SKM-1 treated with dmso at 0.1 percent for 144 hours (cell line): ENCODE results near the gene FZD1.

Experiments
- DNase-seq: peaks from one replicate; lab custom pipeline; 2025; ENCODE audit not compliant: unreplicated experiment; lab: John Stamatoyannopoulos, UW

Gene FZD1

DNA sequence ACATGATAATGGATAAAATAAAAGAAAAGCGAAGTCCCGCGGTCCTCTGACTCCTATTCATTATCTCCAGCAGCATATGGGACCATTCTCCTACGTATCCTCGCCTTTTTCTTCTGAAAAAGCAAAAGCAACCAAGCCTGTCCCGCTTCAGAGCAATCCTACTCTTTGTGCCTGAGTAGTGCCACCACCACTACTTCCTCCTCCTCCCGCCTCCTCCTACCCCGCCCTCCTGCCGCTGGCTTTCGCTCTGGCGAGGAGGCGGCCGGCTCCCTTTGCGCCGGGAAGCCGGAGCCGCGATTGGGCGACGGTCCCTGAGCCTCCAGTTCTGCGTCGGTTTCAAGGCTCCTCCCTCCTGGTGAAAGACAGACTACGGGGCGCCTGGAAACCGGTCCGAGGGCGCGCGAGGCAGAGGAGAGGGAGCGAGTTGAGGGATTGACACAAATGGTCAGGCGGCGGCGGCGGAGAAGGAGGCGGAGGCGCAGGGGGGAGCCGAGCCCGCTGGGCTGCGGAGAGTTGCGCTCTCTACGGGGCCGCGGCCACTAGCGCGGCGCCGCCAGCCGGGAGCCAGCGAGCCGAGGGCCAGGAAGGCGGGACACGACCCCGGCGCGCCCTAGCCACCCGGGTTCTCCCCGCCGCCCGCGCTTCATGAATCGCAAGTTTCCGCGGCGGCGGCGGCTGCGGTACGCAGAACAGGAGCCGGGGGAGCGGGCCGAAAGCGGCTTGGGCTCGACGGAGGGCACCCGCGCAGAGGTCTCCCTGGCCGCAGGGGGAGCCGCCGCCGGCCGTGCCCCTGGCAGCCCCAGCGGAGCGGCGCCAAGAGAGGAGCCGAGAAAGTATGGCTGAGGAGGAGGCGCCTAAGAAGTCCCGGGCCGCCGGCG is at the start of gene FZD1:
Gene FZD1 (plus strand): TSS at position 388 of the 878 bp plus-strand sequence. CDS start 448 bp downstream, at position 836.
- DNase-seq: peak; percentile 94

- DNase-seq: no peak
These were observed 37.8 kb upstream of the FZD1 start for GRCh38 chr7:91226411-91226810.

DNA sequence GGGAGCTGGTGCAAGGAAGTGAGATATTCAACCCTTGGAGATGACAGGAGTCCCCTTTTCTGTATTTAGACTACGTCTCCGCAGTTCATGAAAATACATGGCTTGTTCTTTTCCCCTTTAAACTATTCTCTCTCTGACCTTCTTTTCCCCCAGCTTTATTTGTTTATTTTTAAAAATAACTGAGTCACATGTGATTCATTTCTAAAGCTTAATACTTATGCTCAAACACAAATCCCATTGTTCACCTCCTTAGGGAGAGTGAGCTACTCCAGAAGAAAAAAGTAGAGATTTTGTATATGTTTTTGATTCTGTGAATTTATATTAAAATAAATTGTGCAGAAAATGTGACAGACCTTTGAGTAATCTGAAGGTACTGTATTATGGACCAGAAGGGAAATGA is 35.9 kb upstream of the FZD1 start:
- no peak for DNase-seq

DNA sequence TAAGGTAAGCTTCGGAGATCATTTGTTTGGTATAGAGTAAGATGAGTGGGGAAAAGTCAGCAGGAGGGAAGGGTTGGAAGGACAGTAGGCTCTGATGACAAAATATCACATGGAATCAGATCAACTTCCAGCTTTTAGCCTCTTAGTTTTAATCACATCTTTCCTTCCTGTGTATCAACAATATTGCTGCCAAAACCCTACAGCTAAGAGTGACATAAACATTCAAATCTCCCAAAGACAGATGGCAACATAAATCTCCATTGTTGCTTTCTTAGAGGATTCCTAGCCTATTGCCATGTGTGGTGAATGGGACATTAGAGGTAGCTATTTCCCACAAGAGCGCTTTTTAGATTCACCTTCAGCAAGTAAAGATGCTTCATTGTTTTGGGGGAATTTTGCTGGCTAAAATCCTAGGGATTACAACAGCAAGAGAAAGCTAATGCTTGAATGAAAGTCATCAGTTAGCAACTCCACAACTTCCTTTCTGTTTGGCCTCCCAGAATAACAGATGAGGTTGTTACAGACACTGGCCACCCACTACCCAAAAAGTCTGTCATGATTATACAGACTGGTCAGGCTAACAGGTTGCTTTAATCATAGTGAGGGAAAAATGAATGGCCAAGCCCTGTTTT is 35.2 kb upstream of the FZD1 start:
- no peak for DNase-seq

GRCh38 chr7:91230100-91230499 is 34.1 kb upstream of the FZD1 start:
- no peak for DNase-seq

GRCh38 chr7:91230503-91230902 is 33.7 kb upstream of the FZD1 start:
- no peak for DNase-seq

DNA sequence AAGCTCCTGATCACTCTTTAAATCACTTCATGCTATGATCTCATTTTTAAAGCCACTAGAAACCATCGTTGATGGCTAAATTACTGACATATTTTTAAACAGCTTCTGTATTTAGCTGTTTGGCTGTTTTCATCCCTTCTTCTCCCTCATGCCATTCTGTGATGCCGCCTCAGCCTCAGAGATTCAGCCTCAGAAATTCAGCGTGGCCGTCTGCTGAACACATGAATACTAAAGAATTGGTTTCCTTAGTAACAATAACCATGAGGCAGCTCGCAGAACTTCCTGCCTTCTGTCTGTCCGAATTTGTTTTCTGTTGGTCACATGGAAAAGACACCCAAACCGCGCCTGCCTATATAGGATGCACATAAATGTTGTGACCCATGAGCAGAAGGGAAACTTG is 31.0 kb upstream of the FZD1 start:
- no peak for DNase-seq

- DNase-seq: no peak
These were observed 28.9 kb upstream of the FZD1 start for GRCh38 chr7:91235211-91235832.

DNA sequence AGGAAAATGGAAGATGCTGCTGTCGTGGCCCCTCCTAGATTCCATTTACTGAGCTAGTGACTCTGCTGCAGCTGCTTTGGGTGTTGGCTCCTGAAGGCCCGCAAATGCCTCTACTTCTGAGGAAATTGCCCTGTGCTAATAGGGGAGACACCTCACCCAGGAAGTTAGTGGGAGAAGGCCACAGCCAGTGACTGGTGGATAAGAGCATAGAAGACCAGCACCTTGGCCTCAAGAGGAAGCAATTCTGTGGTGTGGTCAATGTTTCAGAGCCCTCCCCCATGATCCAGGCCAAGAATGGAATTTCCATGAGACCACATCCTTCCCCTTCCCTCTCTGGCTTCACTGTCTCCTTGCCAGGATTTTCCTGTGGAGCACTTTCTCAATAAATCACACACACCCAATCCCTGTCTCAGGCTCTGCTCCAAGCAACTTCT is 25.0 kb upstream of the FZD1 start:
- no peak for DNase-seq

DNA sequence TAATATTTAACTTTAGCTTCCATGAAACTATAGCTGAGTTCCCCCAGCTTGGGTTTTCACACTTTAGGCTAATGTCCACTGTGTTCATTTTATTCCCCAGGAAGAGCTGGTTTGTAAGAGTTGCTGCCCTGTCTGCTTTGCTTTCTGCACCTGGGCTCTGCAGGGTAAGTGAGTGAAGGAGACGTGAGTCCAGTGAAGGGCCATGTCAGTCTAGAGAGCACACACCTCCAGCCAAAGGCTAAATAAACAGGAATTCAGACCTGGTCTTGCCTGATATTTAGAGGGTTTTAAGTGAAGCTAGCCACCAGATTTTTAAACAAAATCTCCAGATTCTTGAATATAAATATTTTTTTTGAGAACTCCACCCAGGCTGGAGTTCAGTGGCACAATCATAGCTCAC is 24.5 kb upstream of the FZD1 start:
- no peak for DNase-seq

- no peak for DNase-seq
These were observed 23.8 kb upstream of the FZD1 start for GRCh38 chr7:91240376-91240941.

DNA sequence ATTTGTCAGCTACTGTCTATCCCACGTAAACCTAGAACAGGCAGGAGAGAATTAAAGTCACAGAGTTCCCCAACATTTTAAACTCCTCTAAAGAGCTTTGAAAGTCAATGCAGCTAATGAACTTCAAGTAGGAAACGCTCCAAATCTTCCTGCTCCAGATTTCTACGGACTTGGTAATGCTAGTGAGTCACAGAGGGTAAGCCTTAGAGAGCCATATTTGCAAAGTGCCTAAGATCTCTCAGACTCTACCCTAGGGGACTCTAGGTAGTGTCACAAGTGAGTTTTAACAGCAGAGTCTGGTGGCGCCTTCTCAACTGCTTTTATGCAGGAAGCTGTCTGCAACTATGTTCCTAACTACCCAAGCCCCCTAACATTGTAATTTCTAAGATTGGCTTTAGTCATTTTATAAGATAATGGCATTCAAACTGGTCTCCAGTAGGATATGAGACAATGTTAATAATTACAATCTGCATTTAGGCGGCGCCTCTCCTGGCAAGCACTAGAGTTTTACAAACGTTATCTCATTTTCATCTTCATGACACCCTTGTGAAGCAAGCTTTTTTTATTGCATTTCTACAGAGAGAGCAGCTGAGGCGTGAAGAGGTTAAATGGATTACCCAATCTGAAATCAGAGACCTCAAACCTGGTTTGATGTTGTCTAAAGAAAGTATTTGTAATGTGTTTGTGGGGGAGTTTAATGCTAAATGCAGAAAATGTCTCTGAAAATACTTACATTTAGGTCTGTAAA is 22.0 kb upstream of the FZD1 start:
- DNase-seq: no peak

GRCh38 chr7:91243591-91244301 is 20.5 kb upstream of the FZD1 start:
- no peak for DNase-seq

DNA sequence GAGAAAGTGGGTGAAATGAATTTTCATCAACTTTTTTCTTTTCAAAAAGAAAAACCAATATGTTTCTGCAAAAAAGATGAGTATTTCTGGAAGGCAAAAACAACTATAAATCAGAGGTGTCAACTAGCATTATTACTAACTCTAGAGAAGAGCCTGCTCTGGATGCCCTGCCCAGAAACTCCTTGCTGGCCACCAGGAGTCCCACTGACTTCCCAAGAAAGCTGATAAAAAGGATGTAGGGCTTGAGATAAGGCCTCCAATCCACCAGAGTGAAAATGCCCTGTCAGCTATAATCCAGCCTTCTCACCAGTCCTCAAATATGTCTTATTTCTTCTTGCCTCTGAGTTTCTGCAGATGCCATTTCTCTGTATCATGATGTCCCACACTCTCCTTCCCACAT is 16.7 kb upstream of the FZD1 start:
- DNase-seq: no peak

- no peak for DNase-seq
These were observed 15.2 kb upstream of the FZD1 start for GRCh38 chr7:91248996-91249395.

DNA sequence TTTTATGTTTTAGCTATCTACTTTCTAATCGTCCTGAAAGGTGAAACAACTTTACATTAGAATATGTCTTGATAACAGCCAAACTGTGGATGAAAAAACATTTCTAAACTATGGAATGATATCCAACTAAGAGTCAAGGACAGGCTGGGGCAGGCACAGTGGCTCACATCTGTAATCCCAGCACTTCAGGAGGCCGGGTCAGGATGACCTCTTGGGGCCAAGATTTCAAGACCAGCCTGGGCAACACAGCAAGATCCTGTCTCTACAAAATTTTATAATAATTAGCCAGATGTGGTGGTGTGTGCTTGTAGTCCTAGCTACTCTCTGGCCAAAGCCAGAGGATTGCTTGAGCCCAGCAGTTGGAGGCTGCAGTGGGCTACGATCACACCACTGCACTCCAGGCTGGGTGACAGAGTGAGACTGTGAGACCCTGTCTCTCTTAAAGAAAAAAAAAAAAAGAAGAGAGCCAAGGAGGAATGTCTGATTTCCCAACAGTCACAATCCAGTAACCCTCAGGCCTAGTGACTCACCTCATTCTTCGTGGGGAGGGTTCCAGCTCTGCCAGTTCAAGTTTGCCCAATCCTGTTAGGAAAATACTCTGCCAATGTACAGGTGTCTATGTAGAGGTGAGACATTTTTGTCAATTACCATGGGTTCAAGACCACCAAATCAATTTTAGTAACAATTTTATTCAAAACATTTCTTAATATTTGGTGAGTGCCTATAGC is 14.6 kb upstream of the FZD1 start:
- no peak for DNase-seq

DNA sequence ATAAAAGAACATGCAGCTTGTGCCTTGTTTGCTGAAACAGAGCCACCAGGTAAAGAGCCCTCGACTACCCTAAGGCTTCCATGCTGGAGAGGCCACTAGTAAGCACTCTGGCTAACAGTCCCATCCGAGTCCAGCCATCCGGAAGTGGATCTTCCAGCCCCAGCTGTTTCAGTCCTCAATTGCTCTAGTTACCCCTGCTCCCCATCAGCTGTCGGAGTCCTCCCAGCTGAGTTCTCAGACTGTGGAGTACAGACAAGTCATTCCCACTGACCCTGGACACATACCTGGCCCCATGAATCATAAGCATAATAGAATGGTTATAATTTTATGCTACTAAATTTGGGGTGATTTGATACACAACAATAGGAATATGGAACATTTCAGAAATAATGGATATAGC is 13.5 kb upstream of the FZD1 start:
- no peak for DNase-seq

DNA sequence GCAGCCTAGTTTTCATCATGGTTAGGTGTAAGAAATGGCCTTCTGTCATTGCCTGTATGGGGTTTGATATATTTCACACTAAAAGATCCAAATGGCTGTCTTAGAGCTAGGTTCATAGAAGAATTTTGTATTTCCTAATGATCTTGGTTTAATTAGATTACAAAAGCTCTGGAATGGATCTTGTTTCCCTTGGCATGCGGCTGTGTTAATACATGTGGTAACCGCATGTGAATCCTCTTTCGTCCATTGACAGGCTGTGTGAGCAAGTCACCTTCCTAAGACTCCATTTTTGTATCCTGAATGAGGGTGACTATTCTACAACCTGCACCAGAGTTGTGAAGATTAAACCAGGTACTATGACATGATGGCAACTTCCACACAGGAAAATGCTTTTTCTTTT is 12.4 kb upstream of the FZD1 start:
- DNase-seq: no peak

GRCh38 chr7:91263384-91264045 is 718 bp upstream of the FZD1 start:
- peak; percentile 22 for DNase-seq
